ENCODE data around the gene KRTAP10-9. TPM values are rescaled to one million over a fixed set of nuclear protein-coding genes. Genes with fewer than 3 reads are reported as not detected.
"Not testable (repeated sequence)": the region's sequence is repeated elsewhere in the genome, so short reads cannot be mapped to it uniquely, and the experiment has no call there.

The KRTAP10-9 gene
- total RNA-seq, 2 experiments from 2014 or later, result not detected

DNA sequence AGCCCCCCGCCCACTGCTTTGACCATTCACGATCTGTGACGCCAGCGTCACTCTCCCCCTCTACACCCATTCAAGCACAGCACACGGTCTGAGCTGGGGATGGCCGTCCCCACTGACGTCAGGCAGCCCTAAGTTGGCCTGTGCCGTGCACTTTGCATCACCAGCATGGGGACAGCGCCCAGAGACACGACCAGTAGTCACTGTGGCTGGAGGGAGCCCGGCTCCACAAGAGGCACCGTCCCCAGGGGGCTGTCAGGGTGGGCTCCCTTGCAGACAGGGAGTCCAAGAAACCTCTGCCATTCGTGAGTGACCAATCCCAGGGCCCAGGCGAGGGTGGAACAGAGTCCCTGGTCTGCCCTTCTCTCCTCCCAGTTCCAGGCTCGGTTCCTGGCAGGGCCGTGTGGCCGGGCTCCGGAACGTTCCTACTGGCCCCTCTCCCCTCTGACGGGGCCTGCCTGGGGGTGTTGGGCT is 12.7 kb upstream of the KRTAP10-9 start:
- Mint-ChIP-seq H3K36me3 (ENCODE audit: low read depth) (peaks cover 15% of the 10 kb centered on the region), H3K4me3 (no peak overlapping the region)
- POLR2A ChIA-PET, result no interaction called here

DNA sequence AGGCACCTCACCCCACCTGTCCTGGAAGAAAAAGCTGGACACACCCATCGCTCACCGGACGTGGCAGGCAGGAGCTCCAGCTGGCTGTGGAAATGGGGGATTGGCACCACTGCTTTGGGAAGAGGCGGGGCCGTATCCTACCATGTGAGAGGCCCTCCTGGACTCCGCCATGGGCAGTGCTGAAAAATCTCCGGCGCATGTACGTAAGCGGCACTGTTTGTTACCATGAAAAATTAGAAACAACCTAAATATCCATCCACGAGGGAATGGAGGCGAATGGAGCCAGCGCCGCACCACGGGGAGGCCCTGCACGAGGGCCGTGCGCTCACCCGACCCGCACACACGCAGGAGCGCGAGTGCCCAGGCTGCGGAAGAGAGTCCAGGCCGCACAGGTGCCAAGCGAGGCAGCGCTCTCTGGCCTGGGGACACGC is 11.9 kb upstream of the KRTAP10-9 start:
- CTCF ChIA-PET, result interaction anchor here (0.6 kb wide), 2 partner anchors 14 to 380 kb away, joined by 4 to 5 read pairs; no protein-coding TSS in a partner anchor
- DNase-seq, result no peak
- no peak overlapping the region for H3K27ac Mint-ChIP-seq
- H3K27me3 Mint-ChIP-seq, result no peaks in the 10 kb centered on the region
- H3K9me3 Mint-ChIP-seq, result peaks cover 34% of the 10 kb centered on the region
- H3K4me1 Mint-ChIP-seq, result peaks cover 28% of the 10 kb centered on the region
- H3K36me3 Mint-ChIP-seq (ENCODE audit: low read depth), result peaks cover 23% of the 10 kb centered on the region
- H3K4me3 Mint-ChIP-seq, result no peak overlapping the region
- POLR2A ChIA-PET, result no interaction called here

More for the DNA sequence above, 12.7 kb upstream of the KRTAP10-9 start:
- peaks cover 20% of the 10 kb centered on the region for H3K4me1 Mint-ChIP-seq
- no peak overlapping the region for H3K27ac Mint-ChIP-seq
- peaks cover 34% of the 10 kb centered on the region for H3K9me3 Mint-ChIP-seq
- no peak for DNase-seq
- H3K27me3 Mint-ChIP-seq, result peaks cover 1% of the 10 kb centered on the region
- CTCF ChIA-PET, result no interaction called here

DNA sequence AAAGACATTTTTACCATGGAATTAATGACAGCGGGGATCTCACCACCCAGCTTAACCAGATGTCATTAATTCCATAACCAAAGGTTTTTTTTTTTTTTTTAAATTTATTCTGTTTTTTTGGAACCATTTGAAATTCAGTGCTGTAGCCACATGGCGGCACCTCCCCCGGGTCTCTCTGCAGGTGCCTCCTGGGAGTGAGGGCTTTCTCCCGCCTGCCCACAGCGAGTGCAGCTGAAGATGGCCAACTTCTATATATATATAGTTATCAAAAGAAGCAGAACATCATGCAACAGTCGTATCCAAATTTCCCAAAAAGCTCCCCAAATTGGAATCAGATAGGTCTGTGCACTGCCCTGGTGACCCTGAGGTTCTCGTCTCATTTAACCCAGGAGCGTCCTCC is 11.4 kb upstream of the KRTAP10-9 start:
- no peaks in the 10 kb centered on the region for H3K27me3 Mint-ChIP-seq
- no peak overlapping the region for H3K4me3 Mint-ChIP-seq
- no peak overlapping the region for H3K27ac Mint-ChIP-seq
- H3K4me1 Mint-ChIP-seq, result peaks cover 30% of the 10 kb centered on the region
- H3K36me3 Mint-ChIP-seq (ENCODE audit: low read depth), result peaks cover 26% of the 10 kb centered on the region
- POLR2A ChIA-PET, result no interaction called here
- CTCF ChIA-PET, result interaction anchor here (0.6 kb wide), 2 partner anchors 14 to 380 kb away, joined by 4 to 5 read pairs; no protein-coding TSS in a partner anchor
- H3K9me3 Mint-ChIP-seq, result peaks cover 34% of the 10 kb centered on the region
- no peak for DNase-seq

DNA sequence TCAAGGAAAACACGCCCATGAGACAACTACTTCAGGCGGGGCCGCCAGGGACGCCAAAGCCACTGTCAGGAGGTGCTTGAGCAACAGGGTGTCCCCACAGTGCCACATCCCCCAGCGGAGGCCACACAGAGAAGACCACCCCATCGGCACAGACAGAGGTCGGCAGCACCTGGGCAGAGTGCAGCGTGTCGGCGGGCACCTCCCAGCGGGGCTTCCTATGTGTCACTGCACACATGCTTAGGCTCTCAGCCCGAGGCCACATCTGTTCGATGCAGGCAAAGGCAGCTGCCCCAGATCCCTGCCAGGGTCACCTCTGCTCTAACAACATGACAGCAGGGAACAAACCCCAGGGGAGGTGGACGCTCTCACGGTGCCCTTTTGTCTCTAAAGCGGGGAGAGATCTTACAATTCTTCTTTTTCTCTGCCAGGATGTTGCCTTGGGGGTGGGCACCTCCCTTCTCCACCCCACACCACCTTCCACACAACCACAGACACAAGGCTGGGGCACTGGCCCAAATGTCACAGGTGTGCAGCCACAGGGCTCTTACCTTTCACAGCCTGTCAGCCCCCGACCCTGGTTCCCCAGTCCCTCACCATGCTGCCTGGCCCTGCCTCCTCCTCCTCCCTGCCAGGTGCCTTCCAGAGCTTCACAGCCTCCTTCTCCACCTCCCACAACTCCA is 10.8 kb upstream of the KRTAP10-9 start:
- H3K36me3 Mint-ChIP-seq (ENCODE audit: low read depth), result peaks cover 31% of the 10 kb centered on the region
- peaks cover 35% of the 10 kb centered on the region for H3K9me3 Mint-ChIP-seq
- peaks cover 30% of the 10 kb centered on the region for H3K4me1 Mint-ChIP-seq
- POLR2A ChIA-PET, result no interaction called here
- no peak for DNase-seq
- CTCF ChIA-PET, result no interaction called here
- no peaks in the 10 kb centered on the region for H3K27me3 Mint-ChIP-seq
- peak overlapping the region; percentile 48 for H3K27ac Mint-ChIP-seq
- H3K4me3 Mint-ChIP-seq, result no peak overlapping the region

DNA sequence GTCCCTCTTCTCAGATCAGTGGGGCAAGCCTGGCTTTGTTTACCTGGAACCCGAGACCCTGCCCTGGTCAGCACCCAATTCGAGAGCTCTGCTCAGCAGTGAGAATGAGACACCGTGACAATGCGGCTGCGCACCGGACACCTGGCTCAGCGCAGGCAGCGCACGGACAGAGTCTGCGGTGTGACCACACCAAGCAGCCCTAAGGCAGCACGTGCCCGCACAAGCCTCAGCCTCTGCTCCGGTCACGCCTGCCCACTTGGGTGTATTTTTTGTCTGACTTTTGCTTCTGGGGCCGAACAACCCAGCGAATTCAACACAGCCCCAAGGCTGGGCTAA is 10.3 kb upstream of the KRTAP10-9 start:
- CTCF ChIA-PET, result no interaction called here
- Mint-ChIP-seq H3K9me3 (peaks cover 30% of the 10 kb centered on the region), H3K27me3 (no peaks in the 10 kb centered on the region), H3K27ac (peak overlapping the region; percentile 48), H3K4me1 (peaks cover 30% of the 10 kb centered on the region), H3K4me3 (no peak overlapping the region), H3K36me3 (ENCODE audit: low read depth) (peaks cover 28% of the 10 kb centered on the region)
- POLR2A ChIA-PET, result no interaction called here
- no peak for DNase-seq

DNA sequence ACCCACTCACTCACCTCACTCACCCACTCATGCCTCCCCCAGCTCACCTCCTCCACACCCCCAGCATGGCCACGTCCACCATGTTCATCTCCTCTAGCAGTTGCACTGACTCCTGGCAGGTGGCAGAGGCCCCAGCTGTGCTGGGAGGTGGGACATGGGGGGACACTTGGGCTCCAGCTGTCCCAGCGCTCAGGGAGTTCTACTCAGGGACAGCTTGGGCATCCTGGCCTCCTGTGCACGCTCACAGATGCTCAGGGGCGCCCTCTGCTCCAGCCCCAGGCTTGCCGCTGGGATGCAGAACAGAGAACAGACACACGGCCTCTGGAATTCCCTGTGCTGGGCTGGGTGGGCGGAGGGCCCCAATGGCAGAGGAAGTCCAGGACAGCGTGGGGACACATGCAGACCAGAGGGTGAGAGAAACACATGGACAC is 9.8 kb upstream of the KRTAP10-9 start:
- Mint-ChIP-seq H3K9me3 (peaks cover 33% of the 10 kb centered on the region), H3K36me3 (ENCODE audit: low read depth) (peaks cover 30% of the 10 kb centered on the region), H3K4me1 (peaks cover 30% of the 10 kb centered on the region), H3K4me3 (no peak overlapping the region), H3K27me3 (no peaks in the 10 kb centered on the region), H3K27ac (no peak overlapping the region)
- POLR2A ChIA-PET, result no interaction called here
- DNase-seq, result no peak
- CTCF ChIA-PET, result no interaction called here

DNA sequence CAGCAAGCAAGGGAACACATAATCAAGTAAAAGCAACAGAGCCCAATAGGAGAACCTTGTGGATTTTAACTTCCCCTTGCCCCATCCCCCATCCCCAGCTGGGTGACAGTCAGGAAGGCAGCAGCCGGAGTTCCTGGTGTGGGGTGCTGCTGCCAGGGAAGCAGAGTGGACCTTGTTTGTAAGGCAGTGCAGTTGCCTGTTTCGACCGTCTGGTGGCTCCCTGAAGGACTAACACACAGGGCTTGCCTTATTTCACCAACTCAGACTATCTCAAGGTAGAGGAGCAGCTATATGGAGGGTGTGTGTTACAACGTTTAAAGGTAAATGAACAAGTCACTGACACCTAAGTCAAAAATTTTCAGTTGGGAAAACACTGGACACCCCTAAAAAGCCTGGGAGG is 8.4 kb upstream of the KRTAP10-9 start:
- CTCF ChIA-PET, result interaction anchor here (1.1 to 1.2 kb wide), 2 partner anchors 37 to 58 kb away, joined by 3 to 4 read pairs; no protein-coding TSS in a partner anchor
- Mint-ChIP-seq H3K9me3 (peaks cover 47% of the 10 kb centered on the region), H3K4me1 (peaks cover 30% of the 10 kb centered on the region), H3K36me3 (ENCODE audit: low read depth) (peaks cover 32% of the 10 kb centered on the region), H3K4me3 (peak overlapping the region; percentile 37), H3K27ac (peak overlapping the region; percentile 93), H3K27me3 (peaks cover 2% of the 10 kb centered on the region)
- POLR2A ChIA-PET, result no interaction called here
- no peak for DNase-seq

DNA sequence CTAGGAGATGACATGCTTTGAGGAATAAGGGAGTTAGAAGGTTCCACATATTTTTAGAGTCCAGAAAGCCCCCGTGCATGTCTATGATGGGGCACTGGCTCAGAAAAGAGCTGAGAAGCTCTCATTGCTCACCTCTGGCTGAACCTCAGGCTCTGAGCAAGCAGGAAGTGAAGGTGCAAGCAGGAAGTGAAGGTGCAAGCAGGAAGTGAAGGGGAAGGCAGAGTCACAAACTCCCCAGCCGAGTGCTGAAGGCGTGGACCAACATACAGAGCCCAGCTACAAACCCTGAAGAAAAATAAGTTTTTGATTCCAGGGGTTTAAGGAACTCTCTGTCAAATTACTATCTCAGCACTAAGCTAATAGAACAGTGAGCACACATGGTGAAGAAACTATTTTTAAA is 8.0 kb upstream of the KRTAP10-9 start:
- Mint-ChIP-seq H3K27ac (peak overlapping the region; percentile 93), H3K9me3 (peaks cover 51% of the 10 kb centered on the region), H3K27me3 (peaks cover 6% of the 10 kb centered on the region), H3K4me3 (peak overlapping the region; percentile 37), H3K36me3 (ENCODE audit: low read depth) (peaks cover 35% of the 10 kb centered on the region), H3K4me1 (peaks cover 30% of the 10 kb centered on the region)
- POLR2A ChIA-PET, result no interaction called here
- peak; percentile 72 for DNase-seq
- CTCF ChIA-PET, result interaction anchor here (0.5 to 1.2 kb wide), 3 partner anchors 24 to 57 kb away, joined by 3 to 4 read pairs (median 3); no protein-coding TSS in a partner anchor

DNA sequence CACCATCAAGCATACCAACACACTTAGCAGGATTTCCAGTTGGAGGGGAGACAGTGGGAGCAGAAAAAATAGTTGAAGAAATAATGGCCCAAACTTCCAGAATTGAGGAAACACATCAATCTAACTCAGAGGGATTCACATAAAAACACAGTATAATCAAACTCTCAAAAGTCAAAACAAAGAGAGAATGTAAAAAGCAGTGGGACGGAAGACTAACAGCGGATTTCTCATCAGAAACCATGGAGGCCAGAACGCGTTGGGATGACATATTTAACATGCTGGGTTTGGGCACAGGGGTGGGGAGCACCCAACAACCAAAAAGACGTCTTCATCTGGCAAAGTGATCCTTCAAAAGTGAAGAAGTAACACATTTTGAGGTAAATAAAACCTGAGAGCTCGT is 7.0 kb upstream of the KRTAP10-9 start:
- Mint-ChIP-seq H3K27me3 (peaks cover 11% of the 10 kb centered on the region), H3K4me3 (no peak overlapping the region), H3K9me3 (peaks cover 61% of the 10 kb centered on the region), H3K36me3 (ENCODE audit: low read depth) (peaks cover 41% of the 10 kb centered on the region), H3K27ac (no peak overlapping the region), H3K4me1 (peaks cover 30% of the 10 kb centered on the region)
- ChIA-PET CTCF (interaction anchor here (1.2 kb wide), 1 partner anchor 56 kb away, joined by 3 read pairs; no protein-coding TSS in a partner anchor), POLR2A (no interaction called here)
- DNase-seq, result no peak

DNA sequence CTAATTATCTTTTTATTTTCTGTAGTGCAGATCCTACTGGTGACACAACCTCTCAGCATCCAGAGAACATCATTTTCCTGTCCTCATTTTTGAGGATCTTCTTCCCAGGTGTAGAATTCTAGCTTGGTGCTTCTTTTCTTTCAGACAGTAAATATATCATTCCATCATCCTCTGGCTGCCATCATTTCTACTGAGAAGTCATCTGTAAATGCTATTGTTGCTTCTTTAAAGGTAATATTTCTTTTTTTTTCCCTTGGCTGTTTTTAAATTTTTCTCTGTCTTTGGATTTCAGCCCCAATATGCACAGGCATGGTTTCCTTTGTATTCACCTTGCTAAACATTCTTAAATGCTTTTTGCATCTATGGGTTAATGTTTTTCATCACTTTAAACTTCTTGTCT is 3.3 kb upstream of the KRTAP10-9 start:
- Mint-ChIP-seq H3K27me3 (peaks cover 11% of the 10 kb centered on the region), H3K36me3 (ENCODE audit: low read depth) (peaks cover 35% of the 10 kb centered on the region), H3K4me3 (no peak overlapping the region), H3K9me3 (peaks cover 55% of the 10 kb centered on the region), H3K4me1 (peaks cover 16% of the 10 kb centered on the region), H3K27ac (no peak overlapping the region)
- ChIA-PET CTCF (no interaction called here), POLR2A (no interaction called here)
- no peak for DNase-seq

DNA sequence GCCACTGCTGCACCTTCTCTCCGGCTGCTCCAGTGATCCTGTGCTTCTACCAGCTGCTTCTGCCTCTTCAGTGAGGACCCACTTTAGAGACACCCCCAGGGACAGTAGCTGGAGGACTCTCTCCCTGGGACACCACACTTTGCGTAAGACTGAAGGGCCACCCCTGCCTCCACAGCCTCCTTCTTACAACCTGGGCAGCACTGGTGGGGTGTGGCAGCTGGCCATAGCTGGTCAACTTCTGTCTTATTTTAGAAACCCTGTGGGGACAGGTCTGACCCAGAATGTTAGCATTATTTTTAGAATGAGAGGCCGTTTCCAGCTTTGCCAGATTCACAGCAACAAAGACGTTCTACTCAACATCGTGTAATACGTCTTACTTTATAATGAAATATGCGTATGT is 1.1 kb upstream of the KRTAP10-9 start:
- Mint-ChIP-seq H3K9me3 (peaks cover 47% of the 10 kb centered on the region), H3K4me3 (no peak overlapping the region), H3K4me1 (peaks cover 12% of the 10 kb centered on the region), H3K36me3 (ENCODE audit: low read depth) (peaks cover 24% of the 10 kb centered on the region), H3K27ac (no peak overlapping the region), H3K27me3 (peaks cover 11% of the 10 kb centered on the region)
- no peak for DNase-seq
- ChIA-PET CTCF (interaction anchor here (1.0 to 1.3 kb wide), 2 partner anchors 28 to 32 kb away, joined by 3 read pairs; partner anchors contain the start of gene KRTAP12-3), POLR2A (no interaction called here)

DNA sequence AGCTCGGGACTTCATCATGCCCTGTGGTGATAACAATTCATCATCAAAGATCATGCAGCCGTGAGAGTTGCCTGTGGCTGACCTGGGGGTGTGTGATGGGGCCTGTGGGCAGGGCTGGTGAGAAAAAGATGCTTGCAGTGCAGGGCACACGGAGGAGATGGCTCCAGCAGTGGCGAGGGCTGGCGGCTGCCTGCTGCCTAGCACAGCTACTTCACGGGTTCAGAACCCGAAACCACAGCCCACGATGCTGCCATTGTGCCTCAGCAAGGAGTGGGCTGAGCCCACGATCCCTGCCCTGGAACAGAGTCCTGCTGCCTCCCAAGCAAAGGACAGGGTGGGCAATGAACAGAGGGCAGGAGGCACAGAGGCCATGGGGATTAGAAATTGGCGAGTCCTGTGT is 631 bp upstream of the KRTAP10-9 start:
- peaks cover 49% of the 10 kb centered on the region for H3K9me3 Mint-ChIP-seq
- CTCF ChIA-PET, result interaction anchor here (1.0 to 1.5 kb wide), 3 partner anchors 17 to 31 kb away, joined by 3 read pairs; partner anchors contain the start of gene KRTAP12-3
- no peak overlapping the region for H3K27ac Mint-ChIP-seq
- H3K4me1 Mint-ChIP-seq, result peaks cover 12% of the 10 kb centered on the region
- peaks cover 26% of the 10 kb centered on the region for H3K36me3 Mint-ChIP-seq (ENCODE audit: low read depth)
- peaks cover 11% of the 10 kb centered on the region for H3K27me3 Mint-ChIP-seq
- DNase-seq, result no peak
- POLR2A ChIA-PET, result no interaction called here
- H3K4me3 Mint-ChIP-seq, result no peak overlapping the region

DNA sequence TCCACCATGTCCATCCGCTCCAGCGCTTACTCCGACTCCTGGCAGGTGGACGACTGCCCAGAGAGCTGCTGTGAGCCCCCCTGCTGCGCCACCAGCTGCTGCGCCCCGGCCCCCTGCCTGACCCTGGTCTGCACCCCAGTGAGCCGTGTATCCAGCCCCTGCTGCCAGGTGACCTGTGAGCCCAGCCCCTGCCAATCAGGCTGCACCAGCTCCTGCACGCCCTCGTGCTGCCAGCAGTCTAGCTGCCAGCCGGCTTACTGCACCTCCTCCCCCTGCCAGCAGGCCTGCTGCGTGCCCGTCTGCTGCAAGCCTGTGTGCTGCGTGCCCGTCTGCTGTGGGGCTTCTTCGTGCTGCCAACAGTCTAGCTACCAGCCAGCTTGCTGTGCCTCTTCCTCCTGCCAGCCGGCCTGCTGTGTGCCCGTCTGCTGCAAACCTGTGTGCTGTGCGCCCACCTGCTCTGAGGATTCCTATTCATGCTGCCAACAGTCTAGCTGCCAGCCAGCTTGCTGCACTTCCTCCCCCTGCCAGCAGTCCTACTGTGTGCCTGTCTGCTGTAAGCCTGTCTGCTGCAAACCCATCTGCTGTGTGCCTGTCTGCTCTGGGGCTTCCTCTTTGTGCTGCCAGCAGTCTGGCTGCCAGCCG is 409 bp downstream of the KRTAP10-9 start:
- H3K4me3 Mint-ChIP-seq, DNase-seq, H3K27ac Mint-ChIP-seq, POLR2A ChIA-PET: not testable (repeated sequence)
- peaks cover 24% of the 10 kb centered on the region for H3K36me3 Mint-ChIP-seq (ENCODE audit: low read depth)
- peaks cover 53% of the 10 kb centered on the region for H3K9me3 Mint-ChIP-seq
- CTCF ChIA-PET, result interaction anchor here (1.2 to 1.5 kb wide), 2 partner anchors 18 to 86 kb away, joined by 3 read pairs; no protein-coding TSS in a partner anchor
- peaks cover 13% of the 10 kb centered on the region for H3K27me3 Mint-ChIP-seq
- peaks cover 12% of the 10 kb centered on the region for H3K4me1 Mint-ChIP-seq

All from activated CD4-positive, alpha-beta T cell treated with anti-CD3 and anti-CD28 coated beads, Interleukin-2, amount 10 ng/mL, durations not matched to agents 7 days and 5 days (primary cell).